ENCODE data around the gene UPK1A. TPM values are rescaled to one million over a fixed set of nuclear protein-coding genes. Genes with fewer than 3 reads are reported as not detected.

UPK1A gene
- total and polyA plus RNA-seq, 9 of the 15 experiments (the other 6 are each of a cell fraction or from before 2014, with no cell fraction given) = 0.06 to 0.13 TPM; not detected in 7

DNA sequence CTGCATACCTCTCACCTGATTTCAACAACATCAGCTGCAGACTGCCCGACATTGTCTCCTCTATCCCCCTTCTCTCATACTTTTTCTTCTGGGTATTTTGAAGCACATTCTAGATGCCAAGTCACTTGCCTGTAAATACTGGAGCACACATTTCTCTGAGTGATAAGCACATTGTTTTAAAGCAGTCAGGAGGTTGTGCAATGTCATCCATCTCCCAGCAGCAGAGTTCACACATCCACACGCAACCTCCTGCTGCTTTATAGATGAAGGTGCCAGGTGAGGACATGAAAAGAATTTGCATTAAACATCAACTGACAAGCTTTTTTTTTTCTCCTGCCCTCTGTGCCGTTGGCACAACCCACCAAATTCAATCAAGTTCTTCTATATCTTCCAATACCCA lies 5.5 kb downstream of the UPK1A start (continued):
- TF ChIP-seq, protein P1, sequence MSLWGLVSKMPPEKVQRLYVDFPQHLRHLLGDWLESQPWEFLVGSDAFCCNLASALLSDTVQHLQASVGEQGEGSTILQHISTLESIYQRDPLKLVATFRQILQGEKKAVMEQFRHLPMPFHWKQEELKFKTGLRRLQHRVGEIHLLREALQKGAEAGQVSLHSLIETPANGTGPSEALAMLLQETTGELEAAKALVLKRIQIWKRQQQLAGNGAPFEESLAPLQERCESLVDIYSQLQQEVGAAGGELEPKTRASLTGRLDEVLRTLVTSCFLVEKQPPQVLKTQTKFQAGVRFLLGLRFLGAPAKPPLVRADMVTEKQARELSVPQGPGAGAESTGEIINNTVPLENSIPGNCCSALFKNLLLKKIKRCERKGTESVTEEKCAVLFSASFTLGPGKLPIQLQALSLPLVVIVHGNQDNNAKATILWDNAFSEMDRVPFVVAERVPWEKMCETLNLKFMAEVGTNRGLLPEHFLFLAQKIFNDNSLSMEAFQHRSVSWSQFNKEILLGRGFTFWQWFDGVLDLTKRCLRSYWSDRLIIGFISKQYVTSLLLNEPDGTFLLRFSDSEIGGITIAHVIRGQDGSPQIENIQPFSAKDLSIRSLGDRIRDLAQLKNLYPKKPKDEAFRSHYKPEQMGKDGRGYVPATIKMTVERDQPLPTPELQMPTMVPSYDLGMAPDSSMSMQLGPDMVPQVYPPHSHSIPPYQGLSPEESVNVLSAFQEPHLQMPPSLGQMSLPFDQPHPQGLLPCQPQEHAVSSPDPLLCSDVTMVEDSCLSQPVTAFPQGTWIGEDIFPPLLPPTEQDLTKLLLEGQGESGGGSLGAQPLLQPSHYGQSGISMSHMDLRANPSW (CRISPR knock-in tag; IDR thresholded peaks at IDR 0.05) = no peak
- TF ChIP-seq, protein P2, sequence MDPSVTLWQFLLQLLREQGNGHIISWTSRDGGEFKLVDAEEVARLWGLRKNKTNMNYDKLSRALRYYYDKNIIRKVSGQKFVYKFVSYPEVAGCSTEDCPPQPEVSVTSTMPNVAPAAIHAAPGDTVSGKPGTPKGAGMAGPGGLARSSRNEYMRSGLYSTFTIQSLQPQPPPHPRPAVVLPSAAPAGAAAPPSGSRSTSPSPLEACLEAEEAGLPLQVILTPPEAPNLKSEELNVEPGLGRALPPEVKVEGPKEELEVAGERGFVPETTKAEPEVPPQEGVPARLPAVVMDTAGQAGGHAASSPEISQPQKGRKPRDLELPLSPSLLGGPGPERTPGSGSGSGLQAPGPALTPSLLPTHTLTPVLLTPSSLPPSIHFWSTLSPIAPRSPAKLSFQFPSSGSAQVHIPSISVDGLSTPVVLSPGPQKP (CRISPR knock-in tag; IDR thresholded peaks at IDR 0.05) = no peak
- TF ChIP-seq TBL1XR1 (IDR thresholded peaks at IDR 0.05; ENCODE audit: low read length in 2 of 2) (peak in 1 of 2 experiments; percentile 61; a peak in 1 of 4 replicates), YY1 (IDR thresholded peaks at IDR 0.05; ENCODE audit: borderline replicate concordance in 1 of 3, control insufficient read depth in 1 of 3, extremely low read depth in 1 of 3, insufficient read depth in 3 of 3, insufficient read length in 1 of 3, insufficient replicate concordance in 2 of 3, low read depth in 1 of 3, low read length in 2 of 3) (no peak), ZNF146 (CRISPR knock-in tag; IDR thresholded peaks at IDR 0.05; ENCODE audit: unreplicated experiment) (no peak), COPS2 (conservative IDR thresholded peaks at IDR 0.05) (no peak), CSDE1 (IDR thresholded peaks at IDR 0.05) (no peak), ARHGAP35 (IDR thresholded peaks at IDR 0.05; ENCODE audit: partially characterized antibody) (no peak), CEBPB (tag; IDR thresholded peaks at IDR 0.05) (peak; percentile 99), MBD2 (IDR thresholded peaks at IDR 0.05; ENCODE audit: borderline replicate concordance, low read depth) (no peak), CHD1 (IDR thresholded peaks at IDR 0.05; ENCODE audit: low read length) (no peak), ZNF696 (CRISPR knock-in tag; conservative IDR thresholded peaks at IDR 0.05) (no peak), MCM7 (IDR thresholded peaks at IDR 0.05) (no peak)
- TF ChIP-seq, protein P3, sequence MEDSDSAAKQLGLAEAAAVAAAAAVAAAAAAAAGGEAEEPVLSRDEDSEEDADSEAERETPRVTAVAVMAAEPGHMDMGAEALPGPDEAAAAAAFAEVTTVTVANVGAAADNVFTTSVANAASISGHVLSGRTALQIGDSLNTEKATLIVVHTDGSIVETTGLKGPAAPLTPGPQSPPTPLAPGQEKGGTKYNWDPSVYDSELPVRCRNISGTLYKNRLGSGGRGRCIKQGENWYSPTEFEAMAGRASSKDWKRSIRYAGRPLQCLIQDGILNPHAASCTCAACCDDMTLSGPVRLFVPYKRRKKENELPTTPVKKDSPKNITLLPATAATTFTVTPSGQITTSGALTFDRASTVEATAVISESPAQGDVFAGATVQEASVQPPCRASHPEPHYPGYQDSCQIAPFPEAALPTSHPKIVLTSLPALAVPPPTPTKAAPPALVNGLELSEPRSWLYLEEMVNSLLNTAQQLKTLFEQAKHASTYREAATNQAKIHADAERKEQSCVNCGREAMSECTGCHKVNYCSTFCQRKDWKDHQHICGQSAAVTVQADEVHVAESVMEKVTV (CRISPR knock-in tag; IDR thresholded peaks at IDR 0.05) = no peak
- TF ChIP-seq, protein P4, sequence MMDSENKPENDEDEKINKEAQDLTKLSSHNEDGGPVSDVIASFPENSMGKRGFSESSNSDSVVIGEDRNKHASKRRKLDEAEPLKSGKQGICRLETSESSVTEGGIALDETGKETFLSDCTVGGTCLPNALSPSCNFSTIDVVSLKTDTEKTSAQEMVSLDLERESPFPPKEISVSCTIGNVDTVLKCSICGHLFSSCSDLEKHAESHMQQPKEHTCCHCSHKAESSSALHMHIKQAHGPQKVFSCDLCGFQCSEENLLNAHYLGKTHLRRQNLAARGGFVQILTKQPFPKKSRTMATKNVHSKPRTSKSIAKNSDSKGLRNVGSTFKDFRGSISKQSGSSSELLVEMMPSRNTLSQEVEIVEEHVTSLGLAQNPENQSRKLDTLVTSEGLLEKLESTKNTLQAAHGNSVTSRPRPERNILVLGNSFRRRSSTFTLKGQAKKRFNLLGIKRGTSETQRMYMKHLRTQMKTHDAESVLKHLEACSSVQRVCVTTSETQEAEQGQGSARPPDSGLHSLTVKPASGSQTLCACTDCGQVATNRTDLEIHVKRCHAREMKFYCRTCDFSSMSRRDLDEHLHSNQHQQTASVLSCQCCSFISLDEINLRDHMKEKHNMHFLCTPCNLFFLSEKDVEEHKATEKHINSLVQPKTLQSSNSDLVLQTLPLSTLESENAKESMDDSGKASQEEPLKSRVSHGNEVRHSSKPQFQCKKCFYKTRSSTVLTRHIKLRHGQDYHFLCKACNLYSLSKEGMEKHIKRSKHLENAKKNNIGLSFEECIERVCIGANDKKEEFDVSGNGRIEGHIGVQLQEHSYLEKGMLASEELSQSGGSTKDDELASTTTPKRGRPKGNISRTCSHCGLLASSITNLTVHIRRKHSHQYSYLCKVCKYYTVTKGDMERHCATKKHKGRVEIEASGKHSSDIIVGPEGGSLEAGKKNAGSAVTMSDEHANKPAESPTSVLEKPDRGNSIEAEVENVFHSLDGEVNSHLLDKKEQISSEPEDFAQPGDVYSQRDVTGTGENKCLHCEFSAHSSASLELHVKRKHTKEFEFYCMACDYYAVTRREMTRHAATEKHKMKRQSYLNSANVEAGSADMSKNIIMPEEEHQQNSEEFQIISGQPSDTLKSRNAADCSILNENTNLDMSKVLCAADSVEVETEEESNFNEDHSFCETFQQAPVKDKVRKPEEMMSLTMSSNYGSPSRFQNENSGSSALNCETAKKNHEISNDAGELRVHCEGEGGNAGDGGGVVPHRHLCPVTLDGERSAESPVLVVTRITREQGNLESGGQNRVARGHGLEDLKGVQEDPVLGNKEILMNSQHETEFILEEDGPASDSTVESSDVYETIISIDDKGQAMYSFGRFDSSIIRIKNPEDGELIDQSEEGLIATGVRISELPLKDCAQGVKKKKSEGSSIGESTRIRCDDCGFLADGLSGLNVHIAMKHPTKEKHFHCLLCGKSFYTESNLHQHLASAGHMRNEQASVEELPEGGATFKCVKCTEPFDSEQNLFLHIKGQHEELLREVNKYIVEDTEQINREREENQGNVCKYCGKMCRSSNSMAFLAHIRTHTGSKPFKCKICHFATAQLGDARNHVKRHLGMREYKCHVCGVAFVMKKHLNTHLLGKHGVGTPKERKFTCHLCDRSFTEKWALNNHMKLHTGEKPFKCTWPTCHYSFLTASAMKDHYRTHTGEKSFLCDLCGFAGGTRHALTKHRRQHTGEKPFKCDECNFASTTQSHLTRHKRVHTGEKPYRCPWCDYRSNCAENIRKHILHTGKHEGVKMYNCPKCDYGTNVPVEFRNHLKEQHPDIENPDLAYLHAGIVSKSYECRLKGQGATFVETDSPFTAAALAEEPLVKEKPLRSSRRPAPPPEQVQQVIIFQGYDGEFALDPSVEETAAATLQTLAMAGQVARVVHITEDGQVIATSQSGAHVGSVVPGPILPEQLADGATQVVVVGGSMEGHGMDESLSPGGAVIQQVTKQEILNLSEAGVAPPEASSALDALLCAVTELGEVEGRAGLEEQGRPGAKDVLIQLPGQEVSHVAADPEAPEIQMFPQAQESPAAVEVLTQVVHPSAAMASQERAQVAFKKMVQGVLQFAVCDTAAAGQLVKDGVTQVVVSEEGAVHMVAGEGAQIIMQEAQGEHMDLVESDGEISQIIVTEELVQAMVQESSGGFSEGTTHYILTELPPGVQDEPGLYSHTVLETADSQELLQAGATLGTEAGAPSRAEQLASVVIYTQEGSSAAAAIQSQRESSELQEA (IDR thresholded peaks at IDR 0.05; ENCODE audit: low read depth) = no peak

All from K562 (cell line).